ENCODE results near the gene MRPS31. TPM values are rescaled to one million over a fixed set of nuclear protein-coding genes. Genes with fewer than 3 reads are reported as not detected.
"Not testable (repeated sequence)": the region's sequence is repeated elsewhere in the genome, so short reads cannot be mapped to it uniquely, and the experiment has no call there.

MRPS31 gene
- total and polyA plus RNA-seq, 3 donors from 2014 or later = 22.3 to 31.0 (median 27.7) TPM

DNA sequence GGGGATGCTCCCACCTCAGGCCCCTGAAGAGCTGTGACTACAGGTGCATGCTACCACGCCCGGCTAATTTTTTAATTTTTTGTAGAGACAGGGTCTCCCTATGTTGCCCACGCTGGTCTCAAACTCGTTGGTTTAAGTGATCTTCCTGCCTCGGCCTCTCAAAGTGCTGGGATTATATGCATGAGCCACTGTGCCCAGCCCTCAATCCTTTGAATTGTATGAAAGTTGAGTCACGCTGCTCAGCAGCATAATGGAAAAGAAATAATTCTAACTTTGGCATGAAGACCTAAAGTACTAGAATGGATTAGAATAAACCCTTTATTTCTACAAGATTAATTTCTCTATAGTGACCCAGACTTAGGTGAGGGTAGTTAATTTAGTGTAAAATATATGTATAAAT, 42.4 kb downstream of the MRPS31 start:
- Histone ChIP-seq H3K9me3 (no peaks in the 10 kb centered on the region), H3K4me1 (no peaks in the 10 kb centered on the region), H3K27me3 (no peaks in the 10 kb centered on the region), H3K36me3 (ENCODE audit: low read depth, missing control alignments) (no peaks in the 10 kb centered on the region), H3K27ac (no peak overlapping the region), H3K4me3 (no peak overlapping the region)
- intact Hi-C loops (cut with DNase I; ENCODE audit: low total_unique reads) = no loop called here
- no peak for DNase-seq
- TF ChIP-seq POLR2A (IDR thresholded peaks at IDR 0.05) = no peak
- TF ChIP-seq, protein P1, sequence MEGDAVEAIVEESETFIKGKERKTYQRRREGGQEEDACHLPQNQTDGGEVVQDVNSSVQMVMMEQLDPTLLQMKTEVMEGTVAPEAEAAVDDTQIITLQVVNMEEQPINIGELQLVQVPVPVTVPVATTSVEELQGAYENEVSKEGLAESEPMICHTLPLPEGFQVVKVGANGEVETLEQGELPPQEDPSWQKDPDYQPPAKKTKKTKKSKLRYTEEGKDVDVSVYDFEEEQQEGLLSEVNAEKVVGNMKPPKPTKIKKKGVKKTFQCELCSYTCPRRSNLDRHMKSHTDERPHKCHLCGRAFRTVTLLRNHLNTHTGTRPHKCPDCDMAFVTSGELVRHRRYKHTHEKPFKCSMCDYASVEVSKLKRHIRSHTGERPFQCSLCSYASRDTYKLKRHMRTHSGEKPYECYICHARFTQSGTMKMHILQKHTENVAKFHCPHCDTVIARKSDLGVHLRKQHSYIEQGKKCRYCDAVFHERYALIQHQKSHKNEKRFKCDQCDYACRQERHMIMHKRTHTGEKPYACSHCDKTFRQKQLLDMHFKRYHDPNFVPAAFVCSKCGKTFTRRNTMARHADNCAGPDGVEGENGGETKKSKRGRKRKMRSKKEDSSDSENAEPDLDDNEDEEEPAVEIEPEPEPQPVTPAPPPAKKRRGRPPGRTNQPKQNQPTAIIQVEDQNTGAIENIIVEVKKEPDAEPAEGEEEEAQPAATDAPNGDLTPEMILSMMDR (IDR thresholded peaks at IDR 0.05) = no peak
- WGBS, 2 donors = 90 to 96% methylated on average over 6 of the region's 6 CpGs

DNA sequence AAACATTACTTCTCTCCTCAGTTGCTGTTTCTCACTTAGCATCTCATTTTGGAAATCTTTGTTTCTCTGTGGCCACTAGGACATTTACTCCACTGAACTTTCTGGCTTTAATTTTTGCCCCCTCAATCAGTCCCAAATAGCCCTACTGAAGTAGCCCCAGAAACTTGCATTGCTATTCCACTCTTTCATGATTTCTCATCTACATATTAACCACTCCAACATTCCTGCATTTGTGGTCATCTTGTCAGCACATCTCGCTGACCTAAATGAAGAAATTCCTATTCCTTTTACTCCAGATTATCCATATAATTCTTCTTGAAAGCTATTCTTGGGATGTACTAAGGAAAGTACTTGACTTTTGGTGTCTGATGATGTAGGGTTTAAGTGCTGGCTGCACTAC, 56.6 kb downstream of the MRPS31 start:
- intact Hi-C loops (cut with DNase I; ENCODE audit: low total_unique reads) = not testable (repeated sequence)
- WGBS, 2 donors = no CpG with 5 or more reads among the region's 1 CpG

DNA sequence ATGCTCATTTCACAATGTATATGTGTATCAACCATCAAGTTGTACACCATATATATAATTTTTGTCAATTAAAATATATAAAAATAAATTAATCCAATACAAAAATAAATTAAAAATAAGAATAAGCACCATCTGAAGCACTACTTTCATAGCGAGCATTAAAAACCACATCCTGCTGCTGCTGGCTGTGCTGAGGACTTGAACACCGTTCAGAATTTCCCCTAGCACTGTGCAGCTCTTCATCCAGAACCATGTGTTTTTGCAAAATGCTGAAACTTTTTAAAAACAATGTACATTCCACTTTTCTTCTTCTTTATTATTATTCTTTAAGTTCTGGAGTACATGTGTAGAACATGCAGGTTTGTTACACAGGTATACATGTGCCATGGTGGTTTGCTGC, 64.6 kb downstream of the MRPS31 start:
- no peaks in the 10 kb centered on the region for H3K4me1 ChIP-seq
- no peaks in the 10 kb centered on the region for H3K27me3 ChIP-seq
- H3K4me3 ChIP-seq = no peak overlapping the region
- DNase-seq = no peak
- TF ChIP-seq, protein P1 (IDR thresholded peaks at IDR 0.05) = no peak
- TF ChIP-seq POLR2A (IDR thresholded peaks at IDR 0.05) = no peak
- H3K27ac ChIP-seq = no peak overlapping the region
- H3K36me3 ChIP-seq (ENCODE audit: low read depth, missing control alignments) = no peaks in the 10 kb centered on the region
- WGBS, 2 donors = 94 to 96% methylated on average over 2 of the region's 2 CpGs
- intact Hi-C loops (cut with DNase I; ENCODE audit: low total_unique reads) = no loop called here
- H3K9me3 ChIP-seq = no peaks in the 10 kb centered on the region

More for the DNA sequence above, 56.6 kb downstream of the MRPS31 start:
- not testable (repeated sequence) for H3K9me3 ChIP-seq; DNase-seq; H3K4me3 ChIP-seq; H3K27ac ChIP-seq; H3K36me3 ChIP-seq (ENCODE audit: low read depth, missing control alignments); H3K27me3 ChIP-seq; H3K4me1 ChIP-seq

DNA sequence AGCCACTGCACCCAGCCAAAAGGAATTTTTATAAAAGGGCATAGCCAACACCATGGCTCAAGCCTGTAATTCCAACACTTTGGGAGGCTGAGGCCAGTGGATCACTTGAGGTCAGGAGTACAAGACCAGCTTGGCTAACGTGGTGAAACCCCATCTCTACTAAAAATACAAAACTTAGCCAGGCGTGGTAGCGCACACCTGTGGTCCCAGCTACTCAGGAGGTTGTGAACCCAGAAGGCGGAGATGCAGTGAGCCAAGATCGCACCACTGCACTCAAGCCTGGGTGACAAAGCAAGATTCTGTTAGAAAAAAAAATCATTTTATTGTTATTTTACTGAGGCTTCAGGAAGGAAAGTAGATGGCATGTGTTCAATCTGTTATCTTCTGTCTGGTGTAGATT, 73.3 kb downstream of the MRPS31 start:
- intact Hi-C loops (cut with DNase I; ENCODE audit: low total_unique reads) = no loop called here
- H3K4me3 ChIP-seq = no peak overlapping the region
- no peaks in the 10 kb centered on the region for H3K9me3 ChIP-seq
- no peaks in the 10 kb centered on the region for H3K27me3 ChIP-seq
- TF ChIP-seq POLR2A (IDR thresholded peaks at IDR 0.05) = no peak
- TF ChIP-seq, protein P1 (IDR thresholded peaks at IDR 0.05) = no peak
- no peak for DNase-seq
- H3K4me1 ChIP-seq = no peaks in the 10 kb centered on the region
- WGBS, 2 donors = 77 to 88% methylated on average over 5 of the region's 5 CpGs
- no peaks in the 10 kb centered on the region for H3K36me3 ChIP-seq (ENCODE audit: low read depth, missing control alignments)
- H3K27ac ChIP-seq = no peak overlapping the region

DNA sequence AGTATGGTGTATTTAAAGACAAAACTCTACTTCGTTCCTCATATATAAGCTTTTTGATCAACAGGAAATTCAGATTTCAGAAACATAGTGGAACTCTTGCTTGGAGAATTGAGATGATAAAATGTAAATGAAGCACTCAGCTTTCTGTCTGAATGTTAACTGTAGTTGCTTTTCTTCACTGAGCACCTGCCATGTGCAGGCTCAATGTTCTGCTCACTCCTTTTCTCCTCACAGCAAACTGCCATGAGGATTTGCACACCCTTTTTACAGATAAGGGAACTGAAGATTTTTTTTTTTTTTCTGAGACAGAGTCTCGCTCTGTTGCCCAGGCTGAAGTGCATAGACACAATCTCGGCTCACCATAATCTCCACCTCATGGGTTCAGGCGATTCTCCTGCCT, 76.6 kb downstream of the MRPS31 start:
- intact Hi-C loops (cut with DNase I; ENCODE audit: low total_unique reads) = no loop called here
- Histone ChIP-seq H3K4me1 (no peaks in the 10 kb centered on the region), H3K27ac (no peak overlapping the region), H3K36me3 (ENCODE audit: low read depth, missing control alignments) (no peaks in the 10 kb centered on the region), H3K9me3 (no peaks in the 10 kb centered on the region), H3K4me3 (no peak overlapping the region), H3K27me3 (no peaks in the 10 kb centered on the region)
- TF ChIP-seq POLR2A (IDR thresholded peaks at IDR 0.05) = no peak
- TF ChIP-seq, protein P1 (IDR thresholded peaks at IDR 0.05) = no peak
- WGBS, 2 donors = 86 to 91% methylated on average over 4 of the region's 4 CpGs
- no peak for DNase-seq
